SK-N-MC (cell line): ENCODE measurements around the gene IL17RA.

ENCODE experiments used
- EZH2 ChIP-seq: fragments of 200-600 bp; sonication (generic); IDR thresholded peaks from one replicate; pipeline ENCODE4 v1.6.1; 2017; ENCODE audit warnings: antibody characterized with exemption
- FOXP2 ChIP-seq: optimal IDR thresholded peaks from 2 replicates; pipeline ENCODE3; 2011; ENCODE audit warnings: mild to moderate bottlenecking, moderate library complexity; ENCODE audit not compliant: insufficient read depth; ENCODE audit errors: extremely low read length, control extremely low read depth
- POLR2AphosphoS5 ChIP-seq: IDR thresholded peaks from 2 replicates; pipeline ENCODE4 v1.6.1; 2012; ENCODE audit warnings: mild to moderate bottlenecking, low read depth, low read length, borderline replicate concordance

DNA sequence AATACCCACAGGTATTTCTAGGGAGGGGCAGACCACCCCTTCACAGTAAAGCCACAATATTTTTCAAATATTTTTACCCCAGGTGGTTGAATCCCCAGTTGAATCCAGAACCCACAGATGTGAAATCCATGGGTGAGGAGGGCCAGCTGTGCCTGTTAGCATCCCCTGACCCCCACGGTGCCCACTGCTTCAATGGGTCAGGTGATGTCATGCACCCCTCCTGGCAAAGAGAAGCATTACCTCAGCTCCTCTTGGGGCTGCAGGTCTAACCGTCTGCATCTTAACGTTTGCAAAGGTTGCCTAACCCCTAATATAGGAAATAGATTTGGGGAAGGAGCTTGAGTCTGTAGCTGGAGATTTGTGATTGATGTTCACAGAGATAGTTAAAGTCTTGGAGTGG, 24.7 kb upstream of the IL17RA start:
- TF ChIP-seq EZH2 (no peak), POLR2AphosphoS5 (no peak), FOXP2 (no peak)
